Esophagus muscularis mucosa (tissue), 4 donors: Measurements from ENCODE around the gene KLHL11. TPM values are rescaled to one million over a fixed set of nuclear protein-coding genes. Genes with fewer than 3 reads are reported as not detected.

Experiments
- DNase-seq: peaks from one replicate; pipeline ENCODE4 v3.0.0-alpha.2; 2017; ENCODE audit errors: extremely low spot score
- H3K27ac ChIP-seq, 4 donors: fragments of 200-600 bp; sonication (generic); replicated peaks in 1 of 4; 1 replicate in 3 of 4; 2 replicates in 1 of 4; pipeline ENCODE4 v1.5.1; 2016 to 2019; ENCODE audit warnings: mild to moderate bottlenecking in 1 of 4
- H3K27me3 ChIP-seq, 4 donors: fragments of 200-600 bp; sonication (generic); one replicate each; pipeline versions ENCODE4 v1.5.1 to v1.6.0; 2016 to 2019
- H3K36me3 ChIP-seq, 4 donors: fragments of 200-600 bp; sonication (generic); one replicate each; pipeline ENCODE4 v1.5.1; 2016 to 2019
- H3K4me1 ChIP-seq, 4 donors: fragments of 200-600 bp; sonication (generic); one replicate each; pipeline ENCODE4 v1.5.1; 2016 to 2019
- H3K4me3 ChIP-seq, 4 donors: fragments of 200-600 bp; sonication (generic); 1 replicate in 2 of 4; 2 replicates in 2 of 4; pipeline ENCODE4 v1.5.1; 2016 to 2019; ENCODE audit warnings: mild to moderate bottlenecking in 4 of 4, moderate library complexity in 1 of 4
- H3K9me3 ChIP-seq, 4 donors: fragments of 200-600 bp; sonication (generic); 1 replicate in 3 of 4; 2 replicates in 1 of 4; pipeline ENCODE4 v1.5.1; 2016 to 2019
- EP300 ChIP-seq: sonication (generic); formaldehyde crosslinking; IDR thresholded peaks from one replicate; pipeline ENCODE4 v1.6.1; 2017; ENCODE audit warnings: antibody characterized with exemption
- POLR2A ChIP-seq: fragments of 450-650 bp; IDR thresholded peaks from one replicate; pipeline ENCODE4 v1.6.1; 2017; ENCODE audit warnings: antibody characterized with exemption, moderate library complexity, mild to moderate bottlenecking, low read depth
- POLR2AphosphoS5 ChIP-seq, 2 donors: sonication (generic); formaldehyde crosslinking; IDR thresholded peaks; one replicate each; pipeline ENCODE4 v1.6.1; 2017; ENCODE audit warnings: antibody characterized with exemption in 2 of 2
- WGBS: methylation state at CpG from one replicate; pipeline ENCODE4 v1.1.5; 2018; 5-methylcytosine and 5-hydroxymethylcytosine counted together
- intact Hi-C: fragments of 100-400 bp; cut with DNase I; formaldehyde crosslinking; loops from one replicate; pipeline ENCODE4 v1.15.1; 2023
- total RNA-seq, 4 donors: library from RNA; depleted of rRNA; stranded (reverse); fragments of >200 nt; gene quantifications; one replicate each; pipeline versions ENCODE4 v1.1.0 to v1.2.1, GENCODE V29; 2016
- TF ChIP-seq, protein P1 (sequence below), 3 experiments: fragments of 200-600 bp in 2 of 3; fragments of 450-650 bp in 1 of 3; sonication (generic) in 2 of 3; IDR thresholded peaks; one replicate each; pipeline ENCODE4 v1.5.1; 2017 to 2019; ENCODE audit warnings: antibody characterized with exemption in 3 of 3, mild to moderate bottlenecking in 2 of 3, moderate library complexity in 1 of 3

KLHL11 gene
- total RNA-seq, 4 donors from 2014 or later, result 12.4 to 24.2 (median 17.2) TPM

DNA sequence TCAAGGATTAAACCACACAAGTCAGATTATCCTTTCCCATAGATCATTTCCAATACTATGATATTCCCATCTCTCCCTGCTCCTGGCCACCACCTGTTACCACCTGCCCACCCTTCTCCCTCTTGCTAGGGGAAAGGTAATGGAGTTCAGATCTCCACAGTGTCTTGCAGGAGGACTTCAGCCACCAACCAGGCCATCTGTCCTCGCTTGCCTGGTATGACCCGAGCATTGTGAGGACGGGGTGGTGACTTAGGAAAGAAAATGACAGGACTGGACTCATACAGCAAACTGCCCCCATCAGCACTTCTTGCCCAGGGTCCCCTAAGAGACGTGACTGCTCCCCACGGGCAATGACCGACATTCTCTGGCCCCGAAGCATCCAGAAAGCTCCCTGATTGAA lies 41.6 kb downstream of the KLHL11 start:
- Histone ChIP-seq H3K9me3 (no peaks in the 10 kb centered on the region), H3K27me3 (no peaks in the 10 kb centered on the region), H3K27ac (no peak overlapping the region), H3K4me1 (peaks cover 0 to 4% (median 0%) of the 10 kb centered on the region in 4 donors), H3K4me3 (no peak overlapping the region), H3K36me3 (peaks cover 31 to 44% (median 40%) of the 10 kb centered on the region in 4 donors)
- TF ChIP-seq, protein P1, sequence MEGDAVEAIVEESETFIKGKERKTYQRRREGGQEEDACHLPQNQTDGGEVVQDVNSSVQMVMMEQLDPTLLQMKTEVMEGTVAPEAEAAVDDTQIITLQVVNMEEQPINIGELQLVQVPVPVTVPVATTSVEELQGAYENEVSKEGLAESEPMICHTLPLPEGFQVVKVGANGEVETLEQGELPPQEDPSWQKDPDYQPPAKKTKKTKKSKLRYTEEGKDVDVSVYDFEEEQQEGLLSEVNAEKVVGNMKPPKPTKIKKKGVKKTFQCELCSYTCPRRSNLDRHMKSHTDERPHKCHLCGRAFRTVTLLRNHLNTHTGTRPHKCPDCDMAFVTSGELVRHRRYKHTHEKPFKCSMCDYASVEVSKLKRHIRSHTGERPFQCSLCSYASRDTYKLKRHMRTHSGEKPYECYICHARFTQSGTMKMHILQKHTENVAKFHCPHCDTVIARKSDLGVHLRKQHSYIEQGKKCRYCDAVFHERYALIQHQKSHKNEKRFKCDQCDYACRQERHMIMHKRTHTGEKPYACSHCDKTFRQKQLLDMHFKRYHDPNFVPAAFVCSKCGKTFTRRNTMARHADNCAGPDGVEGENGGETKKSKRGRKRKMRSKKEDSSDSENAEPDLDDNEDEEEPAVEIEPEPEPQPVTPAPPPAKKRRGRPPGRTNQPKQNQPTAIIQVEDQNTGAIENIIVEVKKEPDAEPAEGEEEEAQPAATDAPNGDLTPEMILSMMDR (IDR thresholded peaks at IDR 0.05), result no peak
- TF ChIP-seq POLR2AphosphoS5 (IDR thresholded peaks at IDR 0.05) (no peak), POLR2A (no peak), EP300 (no peak)
- no peak for DNase-seq
- 88% methylated on average over 7 of the region's 7 CpGs for WGBS
- intact Hi-C loops, result no loop called here

DNA sequence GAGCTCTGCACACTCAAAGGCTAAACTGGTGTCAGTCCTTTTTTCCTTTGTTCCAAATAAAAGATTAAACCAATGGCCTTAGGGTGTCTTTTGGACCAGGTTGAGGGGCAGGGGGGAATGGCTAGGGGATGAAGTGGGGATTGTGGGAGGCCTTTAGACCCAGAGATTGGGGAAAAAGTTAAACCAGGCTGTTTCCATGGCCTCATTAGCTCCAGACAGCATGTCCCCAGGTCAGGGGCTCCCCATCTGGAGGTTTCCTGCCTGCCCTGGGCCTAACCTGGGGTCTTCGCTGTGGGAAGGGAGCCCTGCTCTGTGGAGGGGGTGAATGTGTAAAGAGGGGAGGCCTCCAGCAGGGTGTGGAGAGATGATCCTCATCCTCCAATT lies 42.1 kb downstream of the KLHL11 start:
- Histone ChIP-seq H3K4me3 (no peak overlapping the region), H3K4me1 (peaks cover 0 to 4% (median 0%) of the 10 kb centered on the region in 4 donors), H3K9me3 (no peaks in the 10 kb centered on the region), H3K27me3 (no peaks in the 10 kb centered on the region), H3K36me3 (peaks cover 27 to 43% (median 38%) of the 10 kb centered on the region in 4 donors), H3K27ac (no peak overlapping the region)
- DNase-seq, result no peak
- TF ChIP-seq, protein P1 (IDR thresholded peaks at IDR 0.05), result no peak
- TF ChIP-seq EP300, result no peak
- no peak for TF ChIP-seq POLR2A
- no peak for TF ChIP-seq POLR2AphosphoS5 (IDR thresholded peaks at IDR 0.05)
- intact Hi-C loops, result no loop called here
- WGBS, result 85% methylated on average over 1 of the region's 1 CpG

DNA sequence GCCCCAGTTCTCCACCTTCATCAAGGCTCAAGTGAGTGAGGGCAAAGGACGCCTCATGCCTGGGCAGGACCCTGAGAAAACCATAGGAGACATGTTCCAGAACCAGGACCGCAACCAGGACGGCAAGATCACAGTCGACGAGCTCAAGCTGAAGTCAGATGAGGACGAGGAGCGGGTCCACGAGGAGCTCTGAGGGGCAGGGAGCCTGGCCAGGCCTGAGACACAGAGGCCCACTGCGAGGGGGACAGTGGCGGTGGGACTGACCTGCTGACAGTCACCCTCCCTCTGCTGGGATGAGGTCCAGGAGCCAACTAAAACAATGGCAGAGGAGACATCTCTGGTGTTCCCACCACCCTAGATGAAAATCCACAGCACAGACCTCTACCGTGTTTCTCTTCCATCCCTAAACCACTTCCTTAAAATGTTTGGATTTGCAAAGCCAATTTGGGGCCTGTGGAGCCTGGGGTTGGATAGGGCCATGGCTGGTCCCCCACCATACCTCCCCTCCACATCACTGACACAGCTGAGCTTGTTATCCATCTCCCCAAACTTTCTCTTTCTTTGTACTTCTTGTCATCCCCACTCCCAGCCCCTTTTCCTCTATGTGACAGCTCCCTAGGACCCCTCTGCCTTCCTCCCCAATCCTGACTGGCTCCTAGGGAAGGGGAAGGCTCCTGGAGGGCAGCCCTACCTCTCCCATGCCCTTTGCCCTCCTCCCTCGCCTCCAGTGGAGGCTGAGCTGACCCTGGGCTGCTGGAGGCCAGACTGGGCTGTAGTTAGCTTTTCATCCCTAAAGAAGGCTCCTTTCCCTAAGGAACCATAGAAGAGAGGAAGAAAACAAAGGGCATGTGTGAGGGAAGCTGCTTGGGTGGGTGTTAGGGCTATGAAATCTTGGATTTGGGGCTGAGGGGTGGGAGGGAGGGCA lies 42.7 kb downstream of the KLHL11 start:
- DNase-seq, result no peak
- WGBS, result 79% methylated on average over 11 of the region's 12 CpGs
- H3K9me3 ChIP-seq, result no peaks in the 10 kb centered on the region
- no peak overlapping the region for H3K4me3 ChIP-seq
- intact Hi-C loops, result no loop called here
- TF ChIP-seq, protein P1 (IDR thresholded peaks at IDR 0.05), result no peak
- no peak for TF ChIP-seq POLR2AphosphoS5 (IDR thresholded peaks at IDR 0.05)
- no peak for TF ChIP-seq POLR2A
- no peak for TF ChIP-seq EP300
- H3K4me1 ChIP-seq, result peaks cover 0 to under 1% (median 0%) of the 10 kb centered on the region in 4 donors
- H3K36me3 ChIP-seq, result peaks cover 20 to 41% (median 33%) of the 10 kb centered on the region in 4 donors
- no peak overlapping the region for H3K27ac ChIP-seq
- H3K27me3 ChIP-seq, result no peaks in the 10 kb centered on the region

DNA sequence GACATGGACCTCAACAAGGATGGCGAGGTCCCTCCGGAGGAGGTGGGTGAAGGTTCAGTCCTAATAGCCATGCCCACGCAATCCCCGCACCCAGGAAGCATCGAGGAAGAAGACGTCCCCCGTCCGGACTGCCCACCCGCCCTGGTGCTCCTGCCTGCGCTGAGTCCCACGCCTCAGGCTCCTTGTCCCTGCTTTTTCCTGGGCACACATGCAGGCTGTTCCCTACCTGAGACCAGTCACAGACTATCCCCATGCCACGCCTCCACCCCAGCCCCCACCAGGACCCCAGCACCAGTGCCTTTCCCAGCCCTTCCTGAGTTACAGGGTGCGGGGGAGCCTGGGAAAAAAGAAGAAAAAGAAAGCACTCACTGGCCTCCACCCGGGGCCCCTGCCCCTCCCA lies 43.4 kb downstream of the KLHL11 start:
- DNase-seq, result no peak
- H3K9me3 ChIP-seq, result no peaks in the 10 kb centered on the region
- no peaks in the 10 kb centered on the region for H3K4me1 ChIP-seq
- peaks cover 15 to 34% (median 26%) of the 10 kb centered on the region in 4 donors for H3K36me3 ChIP-seq
- intact Hi-C loops, result no loop called here
- H3K4me3 ChIP-seq, result no peak overlapping the region
- no peaks in the 10 kb centered on the region for H3K27me3 ChIP-seq
- H3K27ac ChIP-seq, result no peak overlapping the region
- WGBS, result 86% methylated on average over 10 of the region's 14 CpGs
- TF ChIP-seq EP300, result no peak
- no peak for TF ChIP-seq POLR2AphosphoS5 (IDR thresholded peaks at IDR 0.05)
- TF ChIP-seq POLR2A, result no peak
- TF ChIP-seq, protein P1 (IDR thresholded peaks at IDR 0.05), result no peak
